Activated B cell treated with CpG ODN at 0.5 μM for 24 hours (primary cell): ENCODE data around the gene PLXDC1. TPM values are rescaled to one million over a fixed set of nuclear protein-coding genes. Genes with fewer than 3 reads are reported as not detected.
"Not testable (repeated sequence)": the region's sequence is repeated elsewhere in the genome, so short reads cannot be mapped to it uniquely, and the experiment has no call there.

Experiments
- ATAC-seq: fragments of 200-7000 bp; cut with Tn5 transposase; one replicate; pipeline ENCODE4 v1.10.0; 2021; ENCODE audit warnings: low read depth, mild to moderate bottlenecking, moderate library complexity
- CTCF ChIA-PET: fragments of 350-600 bp; sonication (Branson Sonifier 250); formaldehyde crosslinking; loops from one replicate; lab custom pipeline; 2021; ENCODE audit warnings: antibody characterized with exemption; lab: Charles Lee
- POLR2A ChIA-PET: fragments of 350-600 bp; sonication (Branson Sonifier 250); formaldehyde crosslinking; loops from one replicate; lab custom pipeline; 2021; ENCODE audit warnings: antibody characterized with exemption; lab: Charles Lee
- DNase-seq: peaks from one replicate; pipeline ENCODE4 v3.0.0; 2022
- H3K27ac Mint-ChIP-seq: one replicate; pipeline ENCODE4 v1.8.0; 2020; ENCODE audit warnings: mixed read lengths
- H3K27me3 Mint-ChIP-seq: one replicate; pipeline ENCODE4 v1.8.0; 2021; ENCODE audit warnings: mixed read lengths
- H3K36me3 Mint-ChIP-seq: one replicate; pipeline ENCODE4 v1.8.0; 2021; ENCODE audit warnings: low read depth, mixed read lengths
- H3K4me1 Mint-ChIP-seq: one replicate; pipeline ENCODE4 v1.8.0; 2021; ENCODE audit warnings: mixed read lengths
- H3K4me3 Mint-ChIP-seq: one replicate; pipeline ENCODE4 v1.8.0; 2020; ENCODE audit warnings: mild to moderate bottlenecking, mixed read lengths
- H3K9me3 Mint-ChIP-seq: one replicate; pipeline ENCODE4 v1.8.0; 2020; ENCODE audit warnings: mixed read lengths
- CTCF ChIP-seq: fragments of 200-600 bp; IDR thresholded peaks from one replicate; pipeline ENCODE4 v1.8.0; 2022; ENCODE audit warnings: antibody characterized with exemption, mild to moderate bottlenecking
- intact Hi-C: fragments of 100-400 bp; cut with micrococcal nuclease; formaldehyde crosslinking; loops from one replicate; pipeline ENCODE4 v1.15.1; 2024
- total RNA-seq: library from RNA; stranded (reverse); gene quantifications from 2 replicates; pipeline ENCODE4 v1.2.3, GENCODE V29; 2022

Gene PLXDC1
- total RNA-seq, 1 donor from 2014 or later = not detected

- ChIA-PET CTCF (no interaction called here), POLR2A (no interaction called here)
- Mint-ChIP-seq H3K4me1 (no peaks in the 10 kb centered on the region), H3K4me3 (no peak overlapping the region), H3K9me3 (no peaks in the 10 kb centered on the region), H3K27me3 (no peaks in the 10 kb centered on the region), H3K36me3 (no peaks in the 10 kb centered on the region), H3K27ac (no peak overlapping the region)
- intact Hi-C loops = no loop called here
- no peak for ATAC-seq
- no peak for TF ChIP-seq CTCF
- no peak for DNase-seq
Observed at GRCh38 chr17:39062846-39063680, 88.4 kb downstream of the PLXDC1 start.

DNA sequence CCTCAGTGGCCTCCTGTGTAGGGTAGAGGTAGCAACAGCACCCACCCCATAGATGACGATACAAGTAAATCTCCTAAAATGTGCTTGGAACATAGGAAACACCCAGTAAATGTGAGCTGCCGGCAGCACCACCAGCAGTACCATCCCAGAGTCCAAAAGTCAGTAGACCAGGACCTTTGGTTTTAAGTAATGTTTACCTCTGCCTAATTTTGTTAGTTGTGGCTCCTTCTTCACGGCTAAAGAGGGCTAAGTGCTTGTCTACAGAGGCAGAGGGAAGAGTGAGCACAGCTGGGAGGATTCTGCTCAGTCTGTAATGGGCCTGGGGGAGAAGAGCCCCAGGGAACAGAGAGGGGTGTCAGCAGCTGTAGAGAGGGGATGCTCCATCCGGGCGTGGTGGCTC lies 92.9 kb downstream of the PLXDC1 start:
- Mint-ChIP-seq H3K27ac (no peak overlapping the region), H3K27me3 (peaks cover 4% of the 10 kb centered on the region)
- ATAC-seq = no peak

GRCh38 chr17:39057701-39058206 lies 93.7 kb downstream of the PLXDC1 start:
- ATAC-seq (no peak), DNase-seq (no peak)
- ChIA-PET POLR2A (interaction anchor here (0.6 to 0.7 kb wide), 3 partner anchors 29 to 304 kb away, joined by 3 to 4 read pairs (median 3); no protein-coding TSS in a partner anchor), CTCF (no interaction called here)
- Mint-ChIP-seq H3K4me1 (peaks cover 9% of the 10 kb centered on the region), H3K27me3 (peaks cover 6% of the 10 kb centered on the region), H3K27ac (no peak overlapping the region), H3K9me3 (no peaks in the 10 kb centered on the region), H3K36me3 (no peaks in the 10 kb centered on the region), H3K4me3 (peak overlapping the region; percentile 87)
- intact Hi-C loops = no loop called here
- no peak for TF ChIP-seq CTCF

More for the DNA sequence above, 92.9 kb downstream of the PLXDC1 start:
- Mint-ChIP-seq H3K9me3 (no peaks in the 10 kb centered on the region), H3K4me3 (no peak overlapping the region), H3K4me1 (peaks cover 9% of the 10 kb centered on the region), H3K36me3 (no peaks in the 10 kb centered on the region)
- no peak for DNase-seq
- no peak for TF ChIP-seq CTCF
- CTCF ChIA-PET = no interaction called here
- intact Hi-C loops = no loop called here
- POLR2A ChIA-PET = interaction anchor here (0.6 kb wide), 1 partner anchor 305 kb away, joined by 3 read pairs; no protein-coding TSS in a partner anchor

DNA sequence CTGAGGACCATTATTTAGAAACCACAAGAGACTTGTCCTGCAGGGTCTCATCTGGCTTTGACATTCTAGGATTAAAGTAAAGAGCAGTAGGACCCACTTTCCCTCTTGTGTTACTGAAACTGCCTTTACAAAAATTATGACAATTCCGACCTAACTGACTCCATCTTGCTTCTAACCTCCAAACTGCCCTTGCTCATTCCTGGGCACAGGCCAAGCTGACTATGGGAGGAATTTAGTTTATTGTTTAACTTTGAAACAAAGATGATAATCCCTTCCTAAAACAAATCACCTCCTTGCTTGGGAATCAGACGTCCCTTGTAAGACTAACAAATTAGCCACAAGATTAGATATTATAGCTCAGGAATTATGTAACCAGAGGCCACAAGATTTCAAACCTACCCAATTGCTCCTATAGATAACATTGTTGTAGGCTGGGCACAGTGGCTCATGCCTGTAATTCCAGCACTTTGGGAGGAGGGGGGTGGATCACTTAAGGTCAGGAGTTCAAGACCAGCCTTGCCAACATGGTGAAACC lies 97.3 kb downstream of the PLXDC1 start:
- POLR2A ChIA-PET = no interaction called here
- Mint-ChIP-seq H3K27me3 (peaks cover 21% of the 10 kb centered on the region), H3K4me3 (no peak overlapping the region), H3K27ac (no peak overlapping the region), H3K36me3 (no peaks in the 10 kb centered on the region), H3K9me3 (peaks cover 2% of the 10 kb centered on the region), H3K4me1 (peaks cover 9% of the 10 kb centered on the region)
- DNase-seq (no peak), ATAC-seq (no peak)
- CTCF ChIA-PET = no interaction called here
- intact Hi-C loops = no loop called here
- no peak for TF ChIP-seq CTCF

GRCh38 chr17:39052423-39052822 lies 99.0 kb downstream of the PLXDC1 start:
- intact Hi-C loops, POLR2A ChIA-PET, CTCF ChIA-PET, H3K4me3 Mint-ChIP-seq, H3K9me3 Mint-ChIP-seq, H3K36me3 Mint-ChIP-seq, ATAC-seq, DNase-seq, H3K27ac Mint-ChIP-seq, H3K4me1 Mint-ChIP-seq: not testable (repeated sequence)
- peaks cover 21% of the 10 kb centered on the region for H3K27me3 Mint-ChIP-seq
